SK-N-SH treated with all-trans-retinoic acid at 6 μM for 48 hours (cell line): ENCODE data around the gene ATP13A2.
A peak's percentile ranks its signal among the peaks of the same experiment; 100 is the strongest.

ENCODE experiments used
- ATAC-seq: fragments of 200-7000 bp; cut with Tn5 transposase; 3 replicates; pipeline ENCODE4 v1.9.1; 2020; ENCODE audit warnings: mild to moderate bottlenecking, moderate library complexity
- ARNTL ChIP-seq: fragments of 450-650 bp; formaldehyde crosslinking; IDR thresholded peaks from 2 replicates; pipeline ENCODE4 v1.5.0; 2020; ENCODE audit warnings: low read depth, mild to moderate bottlenecking, moderate library complexity, borderline replicate concordance
- BACH2 ChIP-seq: fragments of 250-450 bp; sonication (Bioruptor Pico); IDR thresholded peaks from 2 replicates; pipeline ENCODE4 v1.9.0; 2021; ENCODE audit warnings: mild to moderate bottlenecking, borderline replicate concordance
- CREB5 ChIP-seq: fragments of 250-450 bp; sonication (Bioruptor Pico); IDR thresholded peaks from 2 replicates; pipeline ENCODE4 v1.5.1; 2020; ENCODE audit warnings: low read depth, mild to moderate bottlenecking, moderate library complexity
- CSDC2 ChIP-seq: fragments of 250-450 bp; sonication (Bioruptor Pico); IDR thresholded peaks from 2 replicates; pipeline ENCODE4 v1.5.0; 2020; ENCODE audit warnings: mild to moderate bottlenecking, moderate library complexity
- CSRNP3 ChIP-seq: fragments of 250-450 bp; sonication (Bioruptor Pico); IDR thresholded peaks from 2 replicates; pipeline ENCODE4 v1.5.1; 2021; ENCODE audit warnings: mild to moderate bottlenecking, moderate library complexity
- GLIS3 ChIP-seq: fragments of 250-450 bp; sonication (Bioruptor Pico); IDR thresholded peaks from 2 replicates; pipeline ENCODE4 v1.5.0; 2020; ENCODE audit warnings: mild to moderate bottlenecking, moderate library complexity
- ISL1 ChIP-seq: fragments of 250-450 bp; sonication (Bioruptor Pico); IDR thresholded peaks from 2 replicates; pipeline ENCODE4 v2.1.2; 2022; ENCODE audit warnings: mild to moderate bottlenecking, moderate library complexity
- OSR1 ChIP-seq: fragments of 250-450 bp; sonication (Bioruptor Pico); IDR thresholded peaks from 2 replicates; pipeline ENCODE4 v1.8.0; 2022; ENCODE audit warnings: moderate library complexity, mild to moderate bottlenecking, inconsistent platforms
- PATZ1 ChIP-seq: fragments of 250-450 bp; sonication (Bioruptor Pico); IDR thresholded peaks from 2 replicates; pipeline ENCODE4 v1.8.0; 2020; ENCODE audit warnings: mild to moderate bottlenecking, moderate library complexity, borderline replicate concordance
- POU6F1 ChIP-seq: fragments of 250-450 bp; sonication (Bioruptor Pico); IDR thresholded peaks from 2 replicates; pipeline ENCODE4 v1.8.0; 2021; ENCODE audit warnings: low read depth, mild to moderate bottlenecking, moderate library complexity, borderline replicate concordance
- PPARA ChIP-seq: fragments of 250-450 bp; sonication (Bioruptor Pico); IDR thresholded peaks from 2 replicates; pipeline ENCODE4 v1.5.0; 2020; ENCODE audit warnings: mild to moderate bottlenecking, borderline replicate concordance
- RARB ChIP-seq: fragments of 250-450 bp; sonication (Bioruptor Pico); IDR thresholded peaks from 2 replicates; pipeline ENCODE4 v1.8.0; 2021; ENCODE audit warnings: mild to moderate bottlenecking, moderate library complexity
- SNAI2 ChIP-seq: fragments of 250-450 bp; sonication (Bioruptor Pico); IDR thresholded peaks from 2 replicates; pipeline ENCODE4 v1.5.0; 2020; ENCODE audit warnings: mild to moderate bottlenecking, moderate library complexity
- TCF4 ChIP-seq: fragments of 250-450 bp; sonication (Bioruptor Pico); IDR thresholded peaks from 2 replicates; pipeline ENCODE4 v1.8.0; 2021; ENCODE audit warnings: mild to moderate bottlenecking, moderate library complexity, borderline replicate concordance
- TOX ChIP-seq: fragments of 250-450 bp; sonication (Bioruptor Pico); IDR thresholded peaks from 2 replicates; pipeline ENCODE4 v1.8.0; 2021; ENCODE audit warnings: mild to moderate bottlenecking, moderate library complexity, borderline replicate concordance
- TSHZ2 ChIP-seq: fragments of 250-450 bp; sonication (Bioruptor Pico); IDR thresholded peaks from 2 replicates; pipeline ENCODE4 v1.5.0; 2020; ENCODE audit warnings: mild to moderate bottlenecking, moderate library complexity
- ZC3H10 ChIP-seq: fragments of 250-450 bp; sonication (Bioruptor Pico); IDR thresholded peaks from 2 replicates; pipeline ENCODE4 v1.5.1; 2021; ENCODE audit warnings: mild to moderate bottlenecking, moderate library complexity
- ZFP3 ChIP-seq: fragments of 250-450 bp; sonication (Bioruptor Pico); IDR thresholded peaks from 2 replicates; pipeline ENCODE4 v1.5.0; 2020; ENCODE audit warnings: mild to moderate bottlenecking, moderate library complexity
- ZFP30 ChIP-seq: fragments of 450-650 bp; formaldehyde crosslinking; IDR thresholded peaks from 2 replicates; pipeline ENCODE4 v1.5.0; 2022; ENCODE audit warnings: mild to moderate bottlenecking, moderate library complexity
- ZNF565 ChIP-seq: fragments of 450-650 bp; formaldehyde crosslinking; conservative IDR thresholded peaks from 2 replicates; pipeline ENCODE4 v1.5.0; 2020; ENCODE audit warnings: low read depth, mild to moderate bottlenecking, moderate library complexity
- ZNF70 ChIP-seq: fragments of 450-650 bp; formaldehyde crosslinking; IDR thresholded peaks from 2 replicates; pipeline ENCODE4 v1.5.0; 2020; ENCODE audit warnings: mild to moderate bottlenecking, moderate library complexity
- ZNF8 ChIP-seq: fragments of 450-650 bp; formaldehyde crosslinking; IDR thresholded peaks from 2 replicates; pipeline ENCODE4 v1.5.0; 2020; ENCODE audit warnings: mild to moderate bottlenecking, moderate library complexity

ATP13A2 gene

GRCh38 chr1:16984717-16985116 lies 27.0 kb downstream of the ATP13A2 start:
- TF ChIP-seq TCF4 (CRISPR knock-in tag) (peak; percentile 38; the same call in 1 of the 2 replicates), ISL1 (no peak)
- peak; percentile 51 for ATAC-seq

- no peak for ATAC-seq
- no peak for TF ChIP-seq ISL1
- TF ChIP-seq CREB5 (CRISPR knock-in tag), result no peak
- TF ChIP-seq PPARA, result no peak
These were observed 28.1 kb downstream of the ATP13A2 start for GRCh38 chr1:16983649-16984048.

- no peak for ATAC-seq
- TF ChIP-seq TCF4 (CRISPR knock-in tag), result no peak
- no peak for TF ChIP-seq ZNF8 (CRISPR knock-in tag)
- TF ChIP-seq ZFP30 (CRISPR knock-in tag), result no peak
- no peak for TF ChIP-seq GLIS3 (CRISPR knock-in tag)
- TF ChIP-seq ISL1, result no peak
- no peak for TF ChIP-seq BACH2
- no peak for TF ChIP-seq RARB (CRISPR knock-in tag)
- TF ChIP-seq PPARA, result no peak
- TF ChIP-seq ZC3H10 (CRISPR knock-in tag), result no peak
- TF ChIP-seq SNAI2 (CRISPR knock-in tag), result no peak
- TF ChIP-seq CSDC2, result no peak
- no peak for TF ChIP-seq CSRNP3 (CRISPR knock-in tag)
- TF ChIP-seq ZNF565 (CRISPR knock-in tag), result no peak
- TF ChIP-seq ZNF70 (CRISPR knock-in tag), result no peak
- no peak for TF ChIP-seq ARNTL (CRISPR knock-in tag)
- TF ChIP-seq TSHZ2 (CRISPR knock-in tag), result no peak
- TF ChIP-seq, all 23 proteins: peak for 0
These were observed 28.8 kb downstream of the ATP13A2 start for GRCh38 chr1:16982902-16983301.

- peak; percentile 14; the same call in 2 of the 3 replicates for ATAC-seq
- no peak for TF ChIP-seq TSHZ2 (CRISPR knock-in tag)
- no peak for TF ChIP-seq PPARA
- no peak for TF ChIP-seq ZFP3 (CRISPR knock-in tag)
- TF ChIP-seq ARNTL (CRISPR knock-in tag), result no peak
- no peak for TF ChIP-seq TOX (CRISPR knock-in tag)
- TF ChIP-seq PATZ1 (CRISPR knock-in tag), result no peak
- TF ChIP-seq ZNF70 (CRISPR knock-in tag), result no peak
- TF ChIP-seq GLIS3 (CRISPR knock-in tag), result no peak
- no peak for TF ChIP-seq ZNF8 (CRISPR knock-in tag)
- no peak for TF ChIP-seq CSRNP3 (CRISPR knock-in tag)
- no peak for TF ChIP-seq POU6F1 (CRISPR knock-in tag)
- TF ChIP-seq ZFP30 (CRISPR knock-in tag), result no peak
- TF ChIP-seq OSR1 (CRISPR knock-in tag), result no peak
- TF ChIP-seq ISL1, result no peak
- TF ChIP-seq BACH2, result no peak
These were observed 30.4 kb downstream of the ATP13A2 start for GRCh38 chr1:16981269-16981849.
